K562 (cell line): ENCODE measurements around the gene HARS2. TPM values are rescaled to one million over a fixed set of nuclear protein-coding genes. Genes with fewer than 3 reads are reported as not detected.

Source experiments
- CBX3 ChIP-seq, 2 experiments: IDR thresholded peaks; 1 replicate in 1 of 2; 2 replicates in 1 of 2; pipeline ENCODE4 v1.6.1; 2012; ENCODE audit warnings: inconsistent platforms in 2 of 2, low read length in 2 of 2, borderline replicate concordance in 1 of 2, control low read depth in 1 of 2
- CC2D1A ChIP-seq: fragments of 450-650 bp; IDR thresholded peaks from 2 replicates; pipeline ENCODE4 v1.6.1; 2017; ENCODE audit warnings: mild to moderate bottlenecking
- FIP1L1 ChIP-seq: fragments of 200-400 bp; formaldehyde crosslinking; IDR thresholded peaks from 2 replicates; pipeline ENCODE4 v1.6.1; 2018; ENCODE audit warnings: mild to moderate bottlenecking, low read depth, low read length; ENCODE audit not compliant: poor library complexity, severe bottlenecking
- HEY1 ChIP-seq: fragments of 250-450 bp; sonication (Bioruptor Pico); IDR thresholded peaks from 2 replicates; pipeline ENCODE4 v1.5.0; 2020; ENCODE audit warnings: mild to moderate bottlenecking, moderate library complexity, borderline replicate concordance
- HNRNPUL1 ChIP-seq: fragments of 200-400 bp; formaldehyde crosslinking; IDR thresholded peaks from 2 replicates; pipeline ENCODE4 v1.6.1; 2017; ENCODE audit warnings: low read length
- KDM1A ChIP-seq, 2 experiments: fragments of 450-650 bp; IDR thresholded peaks; 2 replicates each; pipeline ENCODE4 v1.6.1; 2016; ENCODE audit warnings: mild to moderate bottlenecking in 2 of 2
- KDM4B ChIP-seq, 2 experiments: fragments of 450-650 bp in 1 of 2; sonication (generic) in 1 of 2; IDR thresholded peaks; 2 replicates each; pipeline ENCODE4 v1.6.1; 2016 to 2017; ENCODE audit warnings: borderline replicate concordance in 2 of 2, antibody characterized with exemption in 1 of 2, low read depth in 1 of 2, mild to moderate bottlenecking in 1 of 2
- KDM5B ChIP-seq: fragments of 200-600 bp; sonication (generic); IDR thresholded peaks from 2 replicates; pipeline ENCODE4 v1.6.1; 2012; ENCODE audit warnings: low read depth, mild to moderate bottlenecking, moderate library complexity, low read length, control low read depth, inconsistent platforms; ENCODE audit not compliant: insufficient replicate concordance
- L3MBTL2 ChIP-seq: fragments of 450-650 bp; IDR thresholded peaks from 2 replicates; pipeline ENCODE4 v1.6.1; 2016; ENCODE audit warnings: mild to moderate bottlenecking, moderate library complexity
- NEUROD1 ChIP-seq: fragments of 150-350 bp; IDR thresholded peaks from 2 replicates; pipeline ENCODE4 v1.6.1; 2014; ENCODE audit warnings: borderline replicate concordance, low read length, low read depth; ENCODE audit not compliant: partially characterized antibody
- NFYB ChIP-seq: IDR thresholded peaks from 2 replicates; pipeline ENCODE4 v1.6.1; 2011; ENCODE audit warnings: mild to moderate bottlenecking, moderate library complexity; ENCODE audit not compliant: insufficient read length; ENCODE audit errors: extremely low read depth
- PHF8 ChIP-seq: fragments of 200-600 bp; sonication (generic); IDR thresholded peaks from 2 replicates; pipeline ENCODE4 v1.6.1; 2012; ENCODE audit warnings: mixed run types, mild to moderate bottlenecking, inconsistent platforms, low read length, moderate library complexity, borderline replicate concordance
- POLR2B ChIP-seq: fragments of 450-650 bp; IDR thresholded peaks from 2 replicates; pipeline ENCODE4 v1.6.1; 2018; ENCODE audit warnings: low read depth; ENCODE audit not compliant: partially characterized antibody
- SIRT6 ChIP-seq: IDR thresholded peaks from one replicate; pipeline ENCODE4 v1.6.1; 2012; ENCODE audit warnings: low read depth, mild to moderate bottlenecking, control low read depth, inconsistent platforms, low read length, moderate library complexity
- SLC30A9 ChIP-seq: fragments of 250-450 bp; sonication (Bioruptor Pico); IDR thresholded peaks from 2 replicates; pipeline ENCODE4 v1.8.0; 2022; ENCODE audit warnings: mild to moderate bottlenecking, moderate library complexity
- ZC3H11A ChIP-seq: IDR thresholded peaks from 2 replicates; pipeline ENCODE4 v1.6.1; 2012; ENCODE audit warnings: low read depth, low read length, improper control_type of control experiment
- ZNF12 ChIP-seq: sonication (generic); formaldehyde crosslinking; IDR thresholded peaks from 2 replicates; pipeline ENCODE4 v1.4.0; 2020; ENCODE audit warnings: mild to moderate bottlenecking, missing genetic modification reagents
- ZNF184 ChIP-seq: sonication (generic); formaldehyde crosslinking; IDR thresholded peaks from 2 replicates; pipeline ENCODE4 v1.5.0; 2020; ENCODE audit warnings: missing genetic modification reagents
- ZNF316 ChIP-seq: fragments of 450-650 bp; IDR thresholded peaks from 2 replicates; pipeline ENCODE4 v1.6.1; 2016
- ZNF696 ChIP-seq: fragments of 250-450 bp; sonication (Bioruptor Pico); conservative IDR thresholded peaks from 2 replicates; pipeline ENCODE4 v1.4.0; 2020; ENCODE audit warnings: mild to moderate bottlenecking, moderate library complexity
- polyA plus RNA-seq, 8 experiments: library from polyadenylated mRNA; depleted of rRNA in 4 of 8; stranded (reverse) in 5 of 8; unstranded in 3 of 8; fragments of >200 nt; fragmentation: Nextera tagmentation in 2 of 8; fragmentation: Illumina TruSeq in 1 of 8; extraction: Ambion mirVana in 2 of 8; extraction: Trizol in 1 of 8; gene quantifications; 2 replicates each; pipeline versions ENCODE4 v1.2.1 to v1.2.3, GENCODE V29; 2011 to 2014; ENCODE audit warnings: inconsistent platforms in 1 of 8, missing spikeins in 1 of 8
- total RNA-seq, 7 experiments: library from RNA; depleted of rRNA in 6 of 7; stranded (reverse); fragments of >200 nt in 6 of 7; fragmentation: Illumina TruSeq in 2 of 7; extraction: Trizol in 2 of 7; gene quantifications; 2 replicates each; pipeline versions ENCODE4 v1.2.1 to v1.2.3, GENCODE V29; 2011 to 2021; ENCODE audit warnings: low replicate concordance in 1 of 7
- TF ChIP-seq, protein P1 (sequence below): sonication (generic); formaldehyde crosslinking; IDR thresholded peaks from 2 replicates; pipeline ENCODE4 v1.8.0; 2022; ENCODE audit warnings: missing genetic modification reagents, mild to moderate bottlenecking, moderate library complexity, borderline replicate concordance
- TF ChIP-seq, protein P2 (sequence below): IDR thresholded peaks from 3 replicates; pipeline ENCODE4 v1.6.1; 2011; ENCODE audit warnings: borderline replicate concordance, mild to moderate bottlenecking, moderate library complexity; ENCODE audit not compliant: insufficient read length; ENCODE audit errors: extremely low read depth
- TF ChIP-seq, protein P3 (sequence below): fragments of 450-650 bp; formaldehyde crosslinking; IDR thresholded peaks from 2 replicates; pipeline ENCODE4 v1.4.0; 2020; ENCODE audit warnings: mild to moderate bottlenecking, mixed read lengths

HARS2 gene
- total and polyA plus RNA-seq, 9 of the 15 experiments (the other 6 are each of a cell fraction or from before 2014, with no cell fraction given): 8.5 to 41.6 (median 27.1) TPM

DNA sequence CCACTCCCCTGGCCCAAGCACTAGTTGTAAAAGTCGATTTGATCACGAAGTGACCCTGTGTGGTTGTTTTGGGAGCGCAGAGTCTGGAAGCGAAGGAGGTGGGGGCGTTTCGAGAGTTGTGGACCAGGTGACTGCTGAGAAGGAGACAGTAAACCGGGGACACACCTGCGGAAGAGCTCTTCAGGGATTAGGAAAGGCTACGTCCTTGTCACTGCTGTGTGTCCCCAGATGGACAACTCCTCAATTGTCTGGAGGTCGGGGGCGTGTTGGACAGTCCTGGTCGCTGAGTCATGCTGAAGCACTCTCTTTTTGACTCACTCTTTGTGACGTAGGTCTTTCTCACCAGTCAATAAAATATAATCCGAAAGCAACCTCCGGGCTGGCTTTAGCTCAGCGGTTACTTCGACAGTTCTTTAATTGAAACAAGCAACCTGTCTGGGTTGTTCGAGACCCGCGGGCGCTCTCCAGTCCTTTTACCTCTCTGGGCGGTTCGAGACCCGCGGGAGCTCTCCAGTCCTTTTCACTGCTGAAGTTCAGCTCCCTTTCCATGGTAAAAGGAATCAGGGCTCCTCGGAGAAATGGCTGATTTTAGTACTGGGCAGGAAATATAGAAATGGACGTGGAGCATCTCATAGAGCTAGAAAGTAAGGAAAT, 19.8 kb downstream of the HARS2 start (continued):
- no peak for TF ChIP-seq ZNF696
- peak; percentile 21; the same call in 1 of the 2 replicates for TF ChIP-seq L3MBTL2
- no peak for TF ChIP-seq ZNF12
- no peak for TF ChIP-seq ZC3H11A
- TF ChIP-seq, protein P1, sequence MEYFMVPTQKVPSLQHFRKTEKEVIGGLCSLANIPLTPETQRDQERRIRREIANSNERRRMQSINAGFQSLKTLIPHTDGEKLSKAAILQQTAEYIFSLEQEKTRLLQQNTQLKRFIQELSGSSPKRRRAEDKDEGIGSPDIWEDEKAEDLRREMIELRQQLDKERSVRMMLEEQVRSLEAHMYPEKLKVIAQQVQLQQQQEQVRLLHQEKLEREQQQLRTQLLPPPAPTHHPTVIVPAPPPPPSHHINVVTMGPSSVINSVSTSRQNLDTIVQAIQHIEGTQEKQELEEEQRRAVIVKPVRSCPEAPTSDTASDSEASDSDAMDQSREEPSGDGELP: peak; percentile 84
- peak; percentile 71 for TF ChIP-seq KDM5B
- peak in 1 of 2 experiments; percentile 66; a peak in 3 of 4 replicates for TF ChIP-seq KDM1A (IDR thresholded peaks at IDR 0.05)
- TF ChIP-seq ZNF316: peak; percentile 97
- no peak for TF ChIP-seq NEUROD1
- no peak for TF ChIP-seq FIP1L1
- 0 out of 4 replicates have a peak, but pooled peaks of 1 of the 2 experiments have one; percentile 50 for TF ChIP-seq KDM4B (IDR thresholded peaks at IDR 0.05; ENCODE audit: borderline replicate concordance in 2 of 2, low read depth in 1 of 2)
- no peak for TF ChIP-seq SLC30A9 (CRISPR knock-in tag)
- no peak for TF ChIP-seq ZNF184
- TF ChIP-seq HNRNPUL1: no peak
- TF ChIP-seq, protein P2, sequence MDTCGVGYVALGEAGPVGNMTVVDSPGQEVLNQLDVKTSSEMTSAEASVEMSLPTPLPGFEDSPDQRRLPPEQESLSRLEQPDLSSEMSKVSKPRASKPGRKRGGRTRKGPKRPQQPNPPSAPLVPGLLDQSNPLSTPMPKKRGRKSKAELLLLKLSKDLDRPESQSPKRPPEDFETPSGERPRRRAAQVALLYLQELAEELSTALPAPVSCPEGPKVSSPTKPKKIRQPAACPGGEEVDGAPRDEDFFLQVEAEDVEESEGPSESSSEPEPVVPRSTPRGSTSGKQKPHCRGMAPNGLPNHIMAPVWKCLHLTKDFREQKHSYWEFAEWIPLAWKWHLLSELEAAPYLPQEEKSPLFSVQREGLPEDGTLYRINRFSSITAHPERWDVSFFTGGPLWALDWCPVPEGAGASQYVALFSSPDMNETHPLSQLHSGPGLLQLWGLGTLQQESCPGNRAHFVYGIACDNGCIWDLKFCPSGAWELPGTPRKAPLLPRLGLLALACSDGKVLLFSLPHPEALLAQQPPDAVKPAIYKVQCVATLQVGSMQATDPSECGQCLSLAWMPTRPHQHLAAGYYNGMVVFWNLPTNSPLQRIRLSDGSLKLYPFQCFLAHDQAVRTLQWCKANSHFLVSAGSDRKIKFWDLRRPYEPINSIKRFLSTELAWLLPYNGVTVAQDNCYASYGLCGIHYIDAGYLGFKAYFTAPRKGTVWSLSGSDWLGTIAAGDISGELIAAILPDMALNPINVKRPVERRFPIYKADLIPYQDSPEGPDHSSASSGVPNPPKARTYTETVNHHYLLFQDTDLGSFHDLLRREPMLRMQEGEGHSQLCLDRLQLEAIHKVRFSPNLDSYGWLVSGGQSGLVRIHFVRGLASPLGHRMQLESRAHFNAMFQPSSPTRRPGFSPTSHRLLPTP: peak; percentile 71
- no peak for TF ChIP-seq NFYB
- TF ChIP-seq CBX3 (IDR thresholded peaks at IDR 0.05; ENCODE audit: borderline replicate concordance in 1 of 2, low read length in 2 of 2): peak in 1 of 2 experiments; percentile 46; a peak in 1 of 3 replicates
- TF ChIP-seq, protein P3, sequence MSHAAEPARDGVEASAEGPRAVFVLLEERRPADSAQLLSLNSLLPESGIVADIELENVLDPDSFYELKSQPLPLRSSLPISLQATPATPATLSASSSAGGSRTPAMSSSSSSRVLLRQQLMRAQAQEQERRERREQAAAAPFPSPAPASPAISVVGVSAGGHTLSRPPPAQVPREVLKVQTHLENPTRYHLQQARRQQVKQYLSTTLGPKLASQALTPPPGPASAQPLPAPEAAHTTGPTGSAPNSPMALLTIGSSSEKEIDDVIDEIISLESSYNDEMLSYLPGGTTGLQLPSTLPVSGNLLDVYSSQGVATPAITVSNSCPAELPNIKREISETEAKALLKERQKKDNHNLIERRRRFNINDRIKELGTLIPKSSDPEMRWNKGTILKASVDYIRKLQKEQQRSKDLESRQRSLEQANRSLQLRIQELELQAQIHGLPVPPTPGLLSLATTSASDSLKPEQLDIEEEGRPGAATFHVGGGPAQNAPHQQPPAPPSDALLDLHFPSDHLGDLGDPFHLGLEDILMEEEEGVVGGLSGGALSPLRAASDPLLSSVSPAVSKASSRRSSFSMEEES (CRISPR knock-in tag): no peak
- peak; percentile 54; the same call in 1 of the 2 replicates for TF ChIP-seq PHF8
- no peak for TF ChIP-seq CC2D1A
- TF ChIP-seq HEY1 (CRISPR knock-in tag): 0 out of 2 replicates have a peak, but pooled peaks have one; percentile 61
- TF ChIP-seq SIRT6: no peak
- peak; percentile 80 for TF ChIP-seq POLR2B
